ENCODE results near the gene STK17A. TPM values are rescaled to one million over a fixed set of nuclear protein-coding genes. Genes with fewer than 3 reads are reported as not detected.

STK17A gene
- total RNA-seq, 1 experiment from 2014 or later = 64.7 TPM

- no peak for DNase-seq (ENCODE audit: low read depth)
Measured at GRCh38 chr7:43630482-43630881, 47.6 kb downstream of the STK17A start.

DNA sequence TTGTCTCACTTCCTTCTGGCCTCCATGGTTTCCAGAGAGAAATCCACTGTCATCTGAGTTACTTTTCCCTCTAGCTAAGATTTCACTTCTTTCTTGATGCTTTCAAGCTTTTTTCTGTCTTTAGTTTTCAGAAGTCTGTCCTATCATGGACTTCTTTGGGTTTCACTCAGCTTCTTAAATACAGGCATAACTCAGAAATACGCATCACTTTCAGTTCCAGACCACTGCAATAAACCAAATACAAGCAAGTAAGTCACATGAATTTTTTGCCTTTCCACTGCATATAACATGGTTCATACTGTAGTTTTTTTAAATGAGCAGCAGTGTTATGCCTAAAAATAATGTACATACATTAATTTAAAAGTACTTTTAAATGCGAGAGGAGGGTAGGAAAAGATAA lies 48.7 kb downstream of the STK17A start:
- no peak for DNase-seq (ENCODE audit: low read depth)

DNA sequence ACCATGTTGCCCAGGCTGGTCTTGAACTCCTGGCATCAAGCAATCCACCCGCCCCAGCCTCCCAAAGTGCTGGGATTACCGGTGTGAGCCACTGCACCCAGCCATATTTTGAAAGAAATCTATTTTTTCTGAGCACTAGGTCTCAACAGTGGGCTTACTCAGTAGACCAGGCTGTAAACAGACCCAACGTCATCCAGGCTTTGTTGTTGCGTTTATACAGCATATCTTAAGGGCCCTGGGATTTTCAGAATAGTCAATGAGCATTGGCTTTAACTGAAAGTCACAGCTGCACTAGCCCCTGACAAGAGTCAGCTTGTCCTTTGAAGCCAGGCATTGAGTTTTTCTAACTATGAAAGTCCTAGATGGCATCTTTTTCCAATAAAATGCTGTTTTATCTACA lies 49.8 kb downstream of the STK17A start:
- no peak for DNase-seq (ENCODE audit: low read depth)

DNA sequence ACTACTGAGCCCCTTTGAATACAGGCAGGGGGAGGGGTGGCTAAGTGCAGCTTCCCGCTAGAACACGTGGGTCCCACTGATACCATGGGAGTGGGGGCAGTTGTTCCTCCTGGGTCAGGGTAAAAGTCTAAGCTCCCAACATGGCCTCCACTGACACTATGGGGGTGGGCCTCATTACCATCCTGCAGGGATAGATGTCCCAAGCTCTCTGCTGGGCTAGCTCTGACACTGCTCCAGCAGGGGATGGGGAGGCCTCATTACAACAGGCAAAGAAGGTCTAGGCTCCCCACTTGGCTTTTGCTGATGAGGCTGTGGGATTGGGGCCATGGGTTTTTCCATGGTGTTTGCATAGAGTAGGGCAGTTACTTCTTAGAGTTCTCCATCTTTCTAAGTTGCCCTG lies 51.5 kb downstream of the STK17A start:
- no peak for DNase-seq (ENCODE audit: low read depth)

- DNase-seq (ENCODE audit: low read depth) = no peak
Measured at GRCh38 chr7:43636093-43636492, 53.2 kb downstream of the STK17A start.

DNA sequence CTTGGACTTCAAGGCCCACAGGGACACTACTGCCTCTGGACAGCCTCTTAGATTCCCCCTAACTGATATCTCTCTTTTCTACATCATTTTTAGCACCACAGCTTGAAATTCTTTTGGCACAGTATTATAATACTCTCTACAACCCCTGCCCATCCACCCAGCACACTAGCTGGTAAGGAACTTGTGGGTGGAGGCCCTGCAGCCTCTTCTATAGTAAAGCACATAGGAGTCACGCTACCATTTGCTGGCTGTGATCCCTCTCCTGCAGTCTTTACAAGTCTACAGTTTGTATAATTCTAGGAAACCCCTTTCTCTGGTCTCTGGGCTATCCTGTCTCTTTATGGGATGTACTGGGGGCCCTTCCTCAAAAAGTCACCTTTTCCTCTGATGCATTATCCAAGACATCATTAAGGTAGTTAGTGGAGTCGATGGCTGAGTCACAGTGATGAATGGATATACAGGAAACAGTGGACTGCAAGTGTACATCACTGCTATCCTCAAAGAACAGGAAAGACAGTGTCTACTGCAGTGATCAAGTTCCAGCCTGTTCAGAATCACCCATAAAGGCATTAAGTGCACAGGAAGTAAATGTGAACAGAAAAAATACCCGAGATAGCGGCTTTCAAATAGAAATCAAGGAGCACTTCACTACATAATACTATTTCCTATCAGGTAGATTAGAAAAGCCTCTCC lies 54.4 kb downstream of the STK17A start:
- DNase-seq (ENCODE audit: low read depth) = peak; percentile 87

GRCh38 chr7:43639858-43640491 lies 57.1 kb downstream of the STK17A start:
- peak; percentile 69 for DNase-seq (ENCODE audit: low read depth)

DNA sequence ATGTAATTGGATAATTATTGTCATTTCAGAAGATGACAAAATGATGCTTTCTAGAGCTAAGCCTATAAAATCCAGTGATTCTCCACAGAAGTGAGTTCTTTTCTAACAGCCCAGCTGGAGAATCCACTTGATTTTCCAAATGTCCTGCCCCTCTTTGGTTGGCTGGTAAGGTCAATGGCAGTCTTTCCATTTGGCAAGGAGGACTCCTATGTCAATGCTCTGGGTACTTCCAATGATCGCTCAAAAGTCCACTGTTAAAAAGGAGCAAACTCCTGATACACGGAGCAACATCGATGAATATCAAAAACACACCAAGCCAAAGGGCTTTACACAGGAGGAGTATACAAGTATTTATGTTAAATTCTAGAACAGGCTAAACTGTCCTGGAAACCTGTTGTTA lies 57.8 kb downstream of the STK17A start:
- DNase-seq (ENCODE audit: low read depth) = no peak

DNA sequence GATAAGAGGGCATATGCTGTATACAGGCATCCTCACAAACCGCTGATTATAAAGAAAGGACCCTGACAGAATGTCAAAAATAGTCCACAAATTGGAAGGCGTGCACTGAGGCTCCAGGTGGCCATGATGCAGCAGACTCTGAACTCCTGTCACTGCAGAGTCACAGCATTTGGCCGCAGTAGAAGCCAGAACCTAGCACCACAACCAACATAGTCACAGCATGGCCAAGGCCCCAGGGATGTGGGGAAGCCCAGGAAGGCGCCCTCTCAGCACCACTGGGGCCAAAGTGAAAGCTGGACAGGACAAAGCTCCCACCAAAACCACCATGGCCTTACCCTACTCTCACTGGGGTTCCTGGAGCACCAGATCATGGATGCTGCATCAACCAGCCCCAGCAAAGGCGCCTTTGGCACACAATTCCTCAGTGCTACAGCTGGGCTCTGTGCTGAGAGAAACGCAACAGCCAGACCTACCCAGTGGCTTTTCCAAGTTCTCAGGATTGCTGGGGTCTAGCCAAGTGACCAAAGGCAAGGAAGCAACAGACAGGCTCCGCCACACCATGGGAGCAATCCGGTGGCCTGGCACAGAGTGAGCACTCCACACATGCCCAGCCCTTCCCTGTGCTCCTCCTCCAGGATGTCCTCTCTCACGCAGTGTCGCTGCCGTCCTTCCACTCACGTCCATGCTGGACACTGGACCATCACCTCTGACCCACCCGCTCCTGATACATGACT lies 60.2 kb downstream of the STK17A start:
- no peak for DNase-seq (ENCODE audit: low read depth)

- DNase-seq (ENCODE audit: low read depth) = no peak
Measured at GRCh38 chr7:43643846-43644245, 60.9 kb downstream of the STK17A start.

DNA sequence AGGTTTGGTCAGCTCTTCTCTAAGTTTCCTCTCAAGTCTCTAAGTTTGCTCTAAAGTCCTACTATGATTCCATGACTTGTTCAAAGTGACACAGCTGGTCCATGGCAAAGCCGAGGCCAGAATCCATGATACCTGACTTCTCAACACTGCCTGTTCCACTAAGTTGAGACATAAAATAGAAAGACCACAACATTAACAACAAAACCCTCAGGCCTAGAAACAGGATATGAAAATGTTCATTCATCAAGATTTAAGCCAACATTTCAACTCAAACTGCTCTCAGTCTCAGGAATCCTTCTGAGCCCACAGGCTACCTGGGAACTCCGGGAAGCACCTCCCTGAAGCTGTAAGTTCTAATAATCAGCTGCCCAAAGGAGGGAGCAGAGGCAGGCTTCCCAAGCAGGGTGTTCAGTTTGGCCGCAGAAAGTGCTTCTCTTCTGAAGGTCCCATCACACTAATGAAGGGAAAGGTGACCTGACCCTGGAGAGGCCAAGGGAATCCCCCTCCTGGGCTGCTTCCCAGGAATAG lies 62.9 kb downstream of the STK17A start:
- no peak for DNase-seq (ENCODE audit: low read depth)

DNA sequence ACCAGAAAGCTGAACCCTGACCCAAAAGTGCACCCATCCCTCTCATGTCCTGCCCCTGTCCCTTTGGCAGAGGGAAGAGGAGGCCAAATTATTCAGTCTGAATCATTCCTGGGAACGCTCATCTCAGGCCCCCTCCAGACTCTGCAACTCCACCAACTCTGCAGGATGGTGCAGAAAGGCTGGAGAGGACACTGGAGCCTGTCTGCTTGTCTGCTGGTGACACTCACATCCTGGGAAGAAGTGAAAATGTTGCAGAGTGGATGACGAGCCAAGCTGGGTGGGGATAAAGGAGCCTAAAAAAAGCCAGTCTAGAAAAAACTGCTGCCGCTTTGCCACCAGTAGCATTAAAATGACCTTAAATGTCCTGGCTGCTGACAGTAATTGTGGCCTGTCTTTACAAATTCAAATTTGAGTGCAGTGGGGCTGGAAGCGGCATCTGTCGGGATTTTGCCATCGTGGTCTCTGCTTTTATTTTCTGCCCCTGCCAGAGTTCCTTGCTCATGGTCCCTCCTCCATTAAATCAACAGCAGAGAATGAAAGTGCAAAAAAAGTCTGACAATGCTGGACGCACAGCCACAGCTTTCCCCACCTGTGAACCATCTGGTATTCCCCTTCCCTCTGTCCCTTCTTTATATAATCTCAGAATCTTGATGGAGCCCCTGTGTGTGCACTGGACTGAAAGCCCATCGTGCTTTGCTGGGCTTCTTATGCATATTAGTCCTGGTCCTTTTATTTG lies 63.9 kb downstream of the STK17A start:
- DNase-seq (ENCODE audit: low read depth) = peak; percentile 49

DNA sequence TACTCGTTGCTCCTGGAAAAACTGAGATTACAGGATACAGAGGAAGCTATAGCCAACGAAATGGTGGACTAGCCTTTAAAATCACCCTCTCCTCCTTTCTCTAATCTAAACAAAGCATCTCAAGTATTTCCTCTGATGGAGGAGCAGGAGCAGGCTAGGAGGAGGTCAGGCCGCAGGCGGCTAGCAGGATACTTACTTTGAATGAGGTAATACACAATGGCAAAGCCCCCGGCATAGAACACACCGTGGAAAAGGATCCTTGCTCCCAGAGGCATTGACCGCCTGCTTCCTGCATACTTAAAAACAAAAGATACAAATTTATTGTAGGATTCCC lies 64.4 kb downstream of the STK17A start:
- no peak for DNase-seq (ENCODE audit: low read depth)

DNA sequence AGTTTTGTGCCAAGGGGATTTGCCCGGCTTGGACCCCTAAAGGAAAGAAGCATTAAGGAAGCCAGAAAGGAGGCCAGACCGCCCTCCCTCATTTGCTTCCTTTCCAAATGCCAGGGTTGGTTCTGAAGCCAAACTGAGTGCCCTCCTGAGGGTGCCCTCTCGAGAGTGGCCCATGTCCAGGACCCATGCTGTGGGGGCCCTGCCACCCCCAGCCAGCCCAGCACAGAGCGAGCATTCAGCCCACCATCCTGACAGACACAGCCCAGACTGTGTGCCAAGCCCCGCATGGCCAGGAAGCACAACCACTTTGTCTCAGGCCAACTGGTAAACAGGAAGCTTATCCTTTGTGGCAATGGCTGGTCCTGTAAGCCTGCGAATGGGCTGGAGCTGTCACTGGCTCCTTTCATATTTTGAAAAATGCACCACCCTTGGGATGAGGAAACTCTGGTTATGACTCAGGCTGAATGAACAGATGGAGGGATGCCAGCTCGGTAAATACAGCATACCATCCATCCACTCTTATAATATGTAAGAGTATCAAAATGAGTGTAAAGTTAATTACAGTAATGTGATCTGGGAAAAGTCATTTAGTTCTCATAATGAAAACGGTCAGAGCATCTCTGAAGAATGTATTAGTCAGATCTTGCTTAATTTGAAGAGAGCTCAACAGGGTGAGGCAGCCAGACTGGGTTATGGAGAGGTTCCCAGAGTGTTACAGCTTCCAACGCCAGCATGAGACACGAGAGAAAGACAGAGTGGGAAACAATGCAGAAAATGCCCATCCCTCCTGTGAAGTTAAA lies 65.0 kb downstream of the STK17A start:
- peak; percentile 99 for DNase-seq (ENCODE audit: low read depth)

GRCh38 chr7:43648473-43649406 lies 65.8 kb downstream of the STK17A start:
- peak; percentile 90 for DNase-seq (ENCODE audit: low read depth)

DNA sequence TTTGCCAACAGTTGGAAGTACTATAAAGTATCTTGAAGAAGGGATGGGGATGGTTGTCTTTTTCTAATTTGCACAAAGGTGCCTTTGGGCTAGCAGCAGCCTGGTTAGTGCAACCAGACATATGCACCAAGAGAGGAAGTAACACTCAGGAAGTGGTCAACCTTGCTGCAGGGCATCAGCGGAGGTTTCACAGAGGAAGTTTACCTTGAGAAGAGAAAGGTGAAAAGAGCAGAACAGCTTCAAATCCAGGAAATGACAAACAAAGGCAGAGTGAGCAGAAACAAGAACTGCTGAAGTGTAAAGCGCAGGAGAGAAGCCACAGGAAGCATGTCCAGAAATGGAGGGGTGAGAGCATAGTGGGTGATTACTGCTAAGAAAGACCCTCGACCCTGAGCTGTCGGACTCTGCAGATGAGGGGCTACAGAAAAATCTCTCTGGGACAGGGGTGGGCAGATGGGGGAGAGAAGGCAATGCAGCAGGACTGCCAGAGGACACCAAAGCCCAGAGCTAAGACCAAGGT lies 66.9 kb downstream of the STK17A start:
- peak; percentile 93 for DNase-seq (ENCODE audit: low read depth)

- DNase-seq (ENCODE audit: low read depth) = peak; percentile 54
Measured at GRCh38 chr7:43650457-43651052, 67.6 kb downstream of the STK17A start.

DNA sequence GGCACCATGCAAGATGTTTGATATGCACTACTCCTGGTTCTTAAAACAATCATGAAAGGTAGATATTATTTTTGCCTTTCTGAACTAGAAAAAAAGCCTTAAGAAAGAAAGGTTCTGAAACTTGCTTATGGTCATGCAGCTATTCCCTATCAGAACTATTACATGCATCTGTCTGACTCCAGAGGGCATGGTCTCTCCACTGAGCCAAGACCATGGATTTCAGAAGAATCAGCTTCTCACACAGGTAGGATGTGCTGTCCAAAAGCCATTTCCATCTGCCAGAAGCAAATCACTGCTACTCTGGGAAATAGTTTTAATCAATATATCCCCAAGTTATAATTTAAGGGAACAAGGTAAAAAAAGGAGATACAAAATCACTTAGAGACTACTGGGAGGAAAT lies 69.5 kb downstream of the STK17A start:
- DNase-seq (ENCODE audit: low read depth) = no peak

DNA sequence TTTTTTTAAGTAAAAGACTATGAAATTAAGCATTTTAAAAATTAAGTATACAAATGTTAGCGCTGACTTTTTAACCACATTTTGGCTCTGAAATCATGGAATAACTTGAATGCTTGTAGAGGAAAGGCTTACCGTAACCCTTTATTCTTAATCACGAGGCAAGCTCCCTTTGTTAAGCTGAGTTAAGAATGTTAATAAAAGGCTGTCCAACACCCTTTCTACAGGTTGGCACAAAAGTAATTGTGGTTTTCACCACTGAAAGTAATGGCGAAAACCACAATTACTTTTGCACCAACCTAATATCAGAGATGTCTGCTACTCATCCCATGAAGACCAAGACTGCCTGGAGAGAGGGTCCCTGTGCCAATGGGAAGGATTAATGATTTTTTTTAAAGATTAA lies 70.6 kb downstream of the STK17A start:
- DNase-seq (ENCODE audit: low read depth) = no peak

All from HT1080 (cell line).